SK-N-SH treated with all-trans-retinoic acid at 6 μM for 48 hours (cell line): ENCODE results near the gene MPP3.

ENCODE experiments used
- ARNTL ChIP-seq: fragments of 450-650 bp; formaldehyde crosslinking; IDR thresholded peaks from 2 replicates; pipeline ENCODE4 v1.5.0; 2020; ENCODE audit warnings: low read depth, mild to moderate bottlenecking, moderate library complexity, borderline replicate concordance
- ESRRG ChIP-seq: fragments of 250-450 bp; sonication (Bioruptor Pico); IDR thresholded peaks from 2 replicates; pipeline ENCODE4 v1.6.1; 2021; ENCODE audit warnings: mild to moderate bottlenecking
- ISL1 ChIP-seq: fragments of 250-450 bp; sonication (Bioruptor Pico); IDR thresholded peaks from 2 replicates; pipeline ENCODE4 v2.1.2; 2022; ENCODE audit warnings: mild to moderate bottlenecking, moderate library complexity
- SNAI2 ChIP-seq: fragments of 250-450 bp; sonication (Bioruptor Pico); IDR thresholded peaks from 2 replicates; pipeline ENCODE4 v1.5.0; 2020; ENCODE audit warnings: mild to moderate bottlenecking, moderate library complexity
- ZFP3 ChIP-seq: fragments of 250-450 bp; sonication (Bioruptor Pico); IDR thresholded peaks from 2 replicates; pipeline ENCODE4 v1.5.0; 2020; ENCODE audit warnings: mild to moderate bottlenecking, moderate library complexity
- ZNF565 ChIP-seq: fragments of 450-650 bp; formaldehyde crosslinking; conservative IDR thresholded peaks from 2 replicates; pipeline ENCODE4 v1.5.0; 2020; ENCODE audit warnings: low read depth, mild to moderate bottlenecking, moderate library complexity

DNA sequence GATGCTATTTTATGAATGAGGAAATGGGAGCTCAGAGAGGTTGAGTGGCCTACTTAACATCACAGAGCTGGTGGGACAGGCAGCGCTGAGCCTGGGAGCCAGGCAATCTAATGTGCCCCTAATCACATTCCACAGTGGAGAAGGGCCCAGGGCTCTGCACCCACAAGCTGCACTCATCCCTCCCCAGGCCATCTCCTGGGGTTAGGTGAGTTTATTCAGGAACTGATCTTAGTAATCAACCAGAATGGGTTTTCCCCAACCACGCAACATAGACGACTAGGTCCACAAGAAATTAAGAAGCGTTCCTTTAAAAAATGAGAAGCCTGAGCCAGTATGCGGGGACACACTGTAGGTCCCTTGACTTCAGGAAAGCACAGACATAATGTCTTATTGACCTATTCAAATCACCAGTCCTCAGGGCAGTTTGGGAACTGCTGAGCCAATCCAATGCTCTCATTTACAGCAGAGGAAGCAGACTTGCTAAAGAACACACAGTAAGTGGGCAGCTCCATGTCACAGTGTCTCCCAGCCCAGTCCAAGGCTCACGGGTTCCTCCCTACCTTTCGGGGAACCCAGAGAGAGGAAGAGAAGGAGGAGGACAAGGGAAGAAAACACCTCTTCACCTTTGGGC, 2.3 kb downstream of the MPP3 start:
- TF ChIP-seq ZFP3 (CRISPR knock-in tag) (no peak), ARNTL (no peak), ISL1 (CRISPR knock-in tag) (no peak), ESRRG (CRISPR knock-in tag) (no peak), SNAI2 (CRISPR knock-in tag) (no peak), ZNF565 (no peak)
